Activated naive CD8-positive, alpha-beta T cell treated with anti-CD3 and anti-CD28 coated beads, Interleukin-2, amount 10 ng/mL, durations not matched to agents 7 days and 5 days (primary cell): ENCODE measurements around the gene COA1. TPM values are rescaled to one million over a fixed set of nuclear protein-coding genes. Genes with fewer than 3 reads are reported as not detected.
A peak's percentile ranks its signal among the peaks of the same experiment; 100 is the strongest.
"Not testable (repeated sequence)": the region's sequence is repeated elsewhere in the genome, so short reads cannot be mapped to it uniquely, and the experiment has no call there.

Source experiments
- ATAC-seq: fragments of 150-1000 bp; cut with Tn5 transposase; one replicate; pipeline ENCODE4 v1.10.0; 2021; ENCODE audit warnings: low read depth, moderate library complexity
- POLR2A ChIA-PET: fragments of 350-600 bp; sonication (Branson Sonifier 250); formaldehyde crosslinking; loops from one replicate; lab custom pipeline; 2021; ENCODE audit warnings: antibody characterized with exemption; lab: Charles Lee
- DNase-seq: peaks from one replicate; pipeline ENCODE4 v3.0.0; 2021
- H3K27ac Mint-ChIP-seq: one replicate; pipeline ENCODE4 v1.8.0; 2022; ENCODE audit warnings: mild to moderate bottlenecking, mixed read lengths
- H3K27me3 Mint-ChIP-seq: one replicate; pipeline ENCODE4 v1.8.0; 2022; ENCODE audit warnings: mild to moderate bottlenecking, moderate library complexity, mixed read lengths
- H3K36me3 Mint-ChIP-seq: one replicate; pipeline ENCODE4 v1.8.0; 2021; ENCODE audit warnings: mild to moderate bottlenecking, mixed read lengths
- H3K4me1 Mint-ChIP-seq: one replicate; pipeline ENCODE4 v1.8.0; 2021; ENCODE audit warnings: mixed read lengths
- H3K4me3 Mint-ChIP-seq: one replicate; pipeline ENCODE4 v1.8.0; 2022; ENCODE audit warnings: mild to moderate bottlenecking, moderate library complexity, mixed read lengths
- H3K9me3 Mint-ChIP-seq: one replicate; pipeline ENCODE4 v1.8.0; 2021; ENCODE audit warnings: mixed read lengths
- total RNA-seq, 2 experiments: library from RNA; stranded (reverse); gene quantifications; one replicate each; pipeline ENCODE4 v1.2.3, GENCODE V29; 2021

The COA1 gene
- total RNA-seq, 2 experiments from 2014 or later, result 72.7 to 80.2 TPM

- H3K9me3 Mint-ChIP-seq, DNase-seq, H3K27me3 Mint-ChIP-seq, H3K4me1 Mint-ChIP-seq, H3K27ac Mint-ChIP-seq, ATAC-seq, H3K4me3 Mint-ChIP-seq, H3K36me3 Mint-ChIP-seq: not testable (repeated sequence)
- POLR2A ChIA-PET, result interaction anchor here (0.7 kb wide), 1 partner anchor 33 kb away, joined by 3 read pairs; no protein-coding TSS in a partner anchor
Measured at GRCh38 chr7:43734575-43735332, 5.4 kb upstream of the COA1 start.

- H3K9me3 Mint-ChIP-seq, POLR2A ChIA-PET, H3K27ac Mint-ChIP-seq, H3K4me3 Mint-ChIP-seq, ATAC-seq, DNase-seq, H3K36me3 Mint-ChIP-seq, H3K27me3 Mint-ChIP-seq: not testable (repeated sequence)
- H3K4me1 Mint-ChIP-seq, result peaks cover 23% of the 10 kb centered on the region
Measured at GRCh38 chr7:43731494-43731893, 2.2 kb upstream of the COA1 start.

- peaks cover 5% of the 10 kb centered on the region for H3K27me3 Mint-ChIP-seq
- H3K4me1 Mint-ChIP-seq, result peaks cover 28% of the 10 kb centered on the region
- H3K36me3 Mint-ChIP-seq, result no peaks in the 10 kb centered on the region
- no peaks in the 10 kb centered on the region for H3K9me3 Mint-ChIP-seq
- peak overlapping the region; percentile 93 for H3K4me3 Mint-ChIP-seq
- H3K27ac Mint-ChIP-seq, result peak overlapping the region; percentile 85
- POLR2A ChIA-PET, result interaction anchor here (0.6 to 2.3 kb wide), 8 partner anchors 24 to 798 kb away, joined by 3 to 24 read pairs (median 4); partner anchors contain the start of genes BLVRA, MRPL32 and STK17A
- no peak for DNase-seq
- no peak for ATAC-seq
Measured at GRCh38 chr7:43729924-43730248, 563 bp upstream of the COA1 start.

- no peak overlapping the region for H3K27ac Mint-ChIP-seq
- no peaks in the 10 kb centered on the region for H3K27me3 Mint-ChIP-seq
- peak overlapping the region; percentile 58 for H3K4me3 Mint-ChIP-seq
- peaks cover 25% of the 10 kb centered on the region for H3K4me1 Mint-ChIP-seq
- no peaks in the 10 kb centered on the region for H3K9me3 Mint-ChIP-seq
- ATAC-seq, result no peak
- peaks cover 3% of the 10 kb centered on the region for H3K36me3 Mint-ChIP-seq
- DNase-seq, result no peak
- POLR2A ChIA-PET, result no interaction called here
Measured at GRCh38 chr7:43727494-43727893, 1.8 kb downstream of the COA1 start.

- Mint-ChIP-seq H3K36me3 (peaks cover 3% of the 10 kb centered on the region), H3K9me3 (no peaks in the 10 kb centered on the region), H3K4me1 (peaks cover 25% of the 10 kb centered on the region), H3K27me3 (no peaks in the 10 kb centered on the region), H3K4me3 (no peak overlapping the region), H3K27ac (no peak overlapping the region)
- POLR2A ChIA-PET, result no interaction called here
- DNase-seq, result no peak
- no peak for ATAC-seq
Measured at GRCh38 chr7:43727003-43727402, 2.3 kb downstream of the COA1 start.

- POLR2A ChIA-PET, result no interaction called here
Measured at GRCh38 chr7:43726466-43726865, 2.9 kb downstream of the COA1 start.

GRCh38 chr7:43725251-43725650, 4.1 kb downstream of the COA1 start:
- Mint-ChIP-seq H3K36me3 (peaks cover 6% of the 10 kb centered on the region), H3K4me3 (no peak overlapping the region), H3K4me1 (peaks cover 31% of the 10 kb centered on the region), H3K9me3 (no peaks in the 10 kb centered on the region), H3K27ac (no peak overlapping the region), H3K27me3 (no peaks in the 10 kb centered on the region)
- DNase-seq (no peak), ATAC-seq (no peak)
- POLR2A ChIA-PET, result no interaction called here

More at GRCh38 chr7:43726466-43726865, 2.9 kb downstream of the COA1 start:
- DNase-seq (no peak), ATAC-seq (no peak)
- Mint-ChIP-seq H3K36me3 (peaks cover 3% of the 10 kb centered on the region), H3K4me1 (peaks cover 25% of the 10 kb centered on the region), H3K9me3 (no peaks in the 10 kb centered on the region), H3K27me3 (no peaks in the 10 kb centered on the region), H3K27ac (no peak overlapping the region), H3K4me3 (no peak overlapping the region)

GRCh38 chr7:43723007-43723341, 6.3 kb downstream of the COA1 start:
- H3K27me3 Mint-ChIP-seq, result no peaks in the 10 kb centered on the region
- peaks cover 31% of the 10 kb centered on the region for H3K4me1 Mint-ChIP-seq
- DNase-seq, result no peak
- POLR2A ChIA-PET, result interaction anchor here (3.2 kb wide), 1 partner anchor 140 kb away, joined by 12 read pairs; the partner anchor contains the start of gene STK17A
- peaks cover 11% of the 10 kb centered on the region for H3K36me3 Mint-ChIP-seq
- no peak overlapping the region for H3K4me3 Mint-ChIP-seq
- no peaks in the 10 kb centered on the region for H3K9me3 Mint-ChIP-seq
- no peak for ATAC-seq
- no peak overlapping the region for H3K27ac Mint-ChIP-seq

- H3K4me3 Mint-ChIP-seq, result no peak overlapping the region
- POLR2A ChIA-PET, result interaction anchor here (3.2 kb wide), 1 partner anchor 139 kb away, joined by 12 read pairs; the partner anchor contains the start of gene STK17A
- peaks cover 19% of the 10 kb centered on the region for H3K4me1 Mint-ChIP-seq
- no peak overlapping the region for H3K27ac Mint-ChIP-seq
- no peak for DNase-seq
- H3K27me3 Mint-ChIP-seq, result no peaks in the 10 kb centered on the region
- H3K36me3 Mint-ChIP-seq, result peaks cover 20% of the 10 kb centered on the region
- no peak for ATAC-seq
- no peaks in the 10 kb centered on the region for H3K9me3 Mint-ChIP-seq
Measured at GRCh38 chr7:43721193-43721806, 8.0 kb downstream of the COA1 start.

GRCh38 chr7:43716598-43716997, 12.7 kb downstream of the COA1 start:
- POLR2A ChIA-PET, result interaction anchor here (1.3 kb wide), 1 partner anchor 134 kb away, joined by 5 read pairs; the partner anchor contains the start of gene STK17A
- DNase-seq (no peak), ATAC-seq (no peak)
- Mint-ChIP-seq H3K9me3 (no peaks in the 10 kb centered on the region), H3K27ac (no peak overlapping the region), H3K36me3 (peaks cover 34% of the 10 kb centered on the region), H3K4me3 (no peak overlapping the region), H3K27me3 (no peaks in the 10 kb centered on the region), H3K4me1 (peaks cover 17% of the 10 kb centered on the region)

GRCh38 chr7:43715966-43716365, 13.4 kb downstream of the COA1 start:
- not testable (repeated sequence) for ATAC-seq, H3K4me3 Mint-ChIP-seq, DNase-seq, H3K27me3 Mint-ChIP-seq, H3K27ac Mint-ChIP-seq, H3K9me3 Mint-ChIP-seq
- peaks cover 16% of the 10 kb centered on the region for H3K4me1 Mint-ChIP-seq
- peaks cover 34% of the 10 kb centered on the region for H3K36me3 Mint-ChIP-seq
- POLR2A ChIA-PET, result interaction anchor here (1.3 kb wide), 1 partner anchor 133 kb away, joined by 5 read pairs; the partner anchor contains the start of gene STK17A

- Mint-ChIP-seq H3K4me3 (no peak overlapping the region), H3K27ac (no peak overlapping the region)
- POLR2A ChIA-PET, result no interaction called here
Measured at GRCh38 chr7:43711503-43711902, 17.8 kb downstream of the COA1 start.

GRCh38 chr7:43708055-43708454, 21.3 kb downstream of the COA1 start:
- POLR2A ChIA-PET, ATAC-seq, H3K27ac Mint-ChIP-seq, H3K27me3 Mint-ChIP-seq, DNase-seq, H3K4me3 Mint-ChIP-seq: not testable (repeated sequence)
- peaks cover 26% of the 10 kb centered on the region for H3K9me3 Mint-ChIP-seq
- H3K4me1 Mint-ChIP-seq, result peaks cover 22% of the 10 kb centered on the region
- peaks cover 56% of the 10 kb centered on the region for H3K36me3 Mint-ChIP-seq

More at GRCh38 chr7:43711503-43711902, 17.8 kb downstream of the COA1 start:
- DNase-seq, result no peak
- Mint-ChIP-seq H3K36me3 (peaks cover 46% of the 10 kb centered on the region), H3K27me3 (no peaks in the 10 kb centered on the region), H3K4me1 (peaks cover 3% of the 10 kb centered on the region), H3K9me3 (peaks cover 13% of the 10 kb centered on the region)
- no peak for ATAC-seq
